ENCODE data around the gene GLT1D1.

GLT1D1 gene

GRCh38 chr12:129009833-129010622 lies 156.8 kb downstream of the GLT1D1 start:
- TF ChIP-seq CTCF (IDR thresholded peaks at IDR 0.05): no peak
- TF ChIP-seq ZFX (IDR thresholded peaks at IDR 0.05; ENCODE audit: borderline replicate concordance): no peak
- H3K27ac ChIP-seq: no peak overlapping the region

GRCh38 chr12:129016159-129016558 lies 162.9 kb downstream of the GLT1D1 start:
- H3K27ac ChIP-seq: no peak overlapping the region
- TF ChIP-seq ZFX (IDR thresholded peaks at IDR 0.05; ENCODE audit: borderline replicate concordance): no peak
- TF ChIP-seq CTCF (IDR thresholded peaks at IDR 0.05): no peak

- no peak overlapping the region for H3K27ac ChIP-seq
- TF ChIP-seq ZFX (IDR thresholded peaks at IDR 0.05; ENCODE audit: borderline replicate concordance) (no peak), CTCF (IDR thresholded peaks at IDR 0.05) (no peak)
Measured at GRCh38 chr12:129025055-129025454, 171.8 kb downstream of the GLT1D1 start.

- H3K27ac ChIP-seq: no peak overlapping the region
- no peak for TF ChIP-seq CTCF (IDR thresholded peaks at IDR 0.05)
Measured at GRCh38 chr12:129028844-129029243, 175.6 kb downstream of the GLT1D1 start.
